GM19324 (cell line): ENCODE measurements around the gene ACTR6.
"Not testable (repeated sequence)": the region's sequence is repeated elsewhere in the genome, so short reads cannot be mapped to it uniquely, and the experiment has no call there.

Experiments used
- ATAC-seq: cut with Tn5 transposase; IDR thresholded peaks from one replicate; pipeline ENCODE4 v1.9.1; 2021; ENCODE audit warnings: mild to moderate bottlenecking, moderate library complexity; ENCODE audit not compliant: unreplicated experiment, low FRiP score

The ACTR6 gene

GRCh38 chr12:100200463-100201181 lies at the start of gene ACTR6:
ACTR6 (plus strand) TSS chr12:100200815; CDS start chr12:100200852, 37 bp downstream.
- ATAC-seq = peak; percentile 88

GRCh38 chr12:100151769-100152168 lies 48.8 kb upstream of the ACTR6 start:
- no peak for ATAC-seq

GRCh38 chr12:100153131-100153530 lies 47.5 kb upstream of the ACTR6 start:
- ATAC-seq = no peak

GRCh38 chr12:100154474-100155247 lies 46.0 kb upstream of the ACTR6 start:
- no peak for ATAC-seq

- ATAC-seq = no peak
Measured at GRCh38 chr12:100156731-100157426, 43.7 kb upstream of the ACTR6 start.

- no peak for ATAC-seq
Measured at GRCh38 chr12:100157427-100157821, 43.2 kb upstream of the ACTR6 start.

GRCh38 chr12:100158535-100158934 lies 42.1 kb upstream of the ACTR6 start:
- ATAC-seq = no peak

- no peak for ATAC-seq
Measured at GRCh38 chr12:100159391-100160104, 41.1 kb upstream of the ACTR6 start.

- ATAC-seq = peak; percentile 93
Measured at GRCh38 chr12:100163416-100164152, 37.0 kb upstream of the ACTR6 start.

- ATAC-seq = no peak
Measured at GRCh38 chr12:100164153-100164704, 36.4 kb upstream of the ACTR6 start.

GRCh38 chr12:100165356-100165755 lies 35.3 kb upstream of the ACTR6 start:
- no peak for ATAC-seq

GRCh38 chr12:100166232-100166631 lies 34.4 kb upstream of the ACTR6 start:
- ATAC-seq = no peak

GRCh38 chr12:100168562-100168961 lies 32.1 kb upstream of the ACTR6 start:
- no peak for ATAC-seq

- ATAC-seq = no peak
Measured at GRCh38 chr12:100169345-100169744, 31.3 kb upstream of the ACTR6 start.

- ATAC-seq = no peak
Measured at GRCh38 chr12:100170313-100170858, 30.2 kb upstream of the ACTR6 start.

GRCh38 chr12:100171248-100171647 lies 29.4 kb upstream of the ACTR6 start:
- no peak for ATAC-seq

GRCh38 chr12:100173111-100173510 lies 27.5 kb upstream of the ACTR6 start:
- no peak for ATAC-seq

- no peak for ATAC-seq
Measured at GRCh38 chr12:100174495-100174894, 26.1 kb upstream of the ACTR6 start.

- not testable (repeated sequence) for ATAC-seq
Measured at GRCh38 chr12:100176493-100176892, 24.1 kb upstream of the ACTR6 start.
